HepG2 (cell line): Measurements from ENCODE around the gene SLC35D2. TPM values are rescaled to one million over a fixed set of nuclear protein-coding genes. Genes with fewer than 3 reads are reported as not detected.

Experiments
- ARNTL ChIP-seq: sonication (generic); formaldehyde crosslinking; IDR thresholded peaks from 2 replicates; pipeline ENCODE4 v1.4.0; 2020; ENCODE audit warnings: mild to moderate bottlenecking, missing genetic modification reagents
- ATF7-NPFF ChIP-seq: sonication (generic); formaldehyde crosslinking; IDR thresholded peaks from 2 replicates; pipeline ENCODE4 v1.8.1; 2023; ENCODE audit warnings: mild to moderate bottlenecking, low read depth, missing genetic modification reagents, moderate library complexity
- CBFB ChIP-seq: sonication (generic); formaldehyde crosslinking; IDR thresholded peaks from 2 replicates; pipeline ENCODE4 v1.4.0; 2020; ENCODE audit warnings: missing genetic modification reagents
- CEBPG ChIP-seq: IDR thresholded peaks from 2 replicates; pipeline ENCODE4 v1.6.1; 2016
- HMGA1 ChIP-seq: sonication (generic); formaldehyde crosslinking; conservative IDR thresholded peaks from 2 replicates; pipeline ENCODE4 v1.4.0; 2020; ENCODE audit warnings: missing genetic modification reagents
- IKZF4 ChIP-seq: sonication (generic); formaldehyde crosslinking; IDR thresholded peaks from 2 replicates; pipeline ENCODE4 v1.5.1; 2020; ENCODE audit warnings: borderline replicate concordance, mild to moderate bottlenecking, low read depth, missing genetic modification reagents; ENCODE audit errors: not compliant biosample characterization
- MEF2D ChIP-seq: sonication (generic); formaldehyde crosslinking; IDR thresholded peaks from 2 replicates; pipeline ENCODE4 v1.5.1; 2020; ENCODE audit warnings: mild to moderate bottlenecking, missing genetic modification reagents
- PATZ1 ChIP-seq: sonication (generic); formaldehyde crosslinking; IDR thresholded peaks from 2 replicates; pipeline ENCODE4 v1.4.0; 2020; ENCODE audit warnings: missing genetic modification reagents
- SMAD9 ChIP-seq: sonication (generic); formaldehyde crosslinking; IDR thresholded peaks from 2 replicates; pipeline ENCODE4 v1.5.1; 2020; ENCODE audit warnings: mild to moderate bottlenecking, missing genetic modification reagents
- TAF15 ChIP-seq: fragments of 200-400 bp; formaldehyde crosslinking; IDR thresholded peaks from one replicate; pipeline ENCODE4 v1.6.1; 2018; ENCODE audit warnings: mild to moderate bottlenecking, low read depth, low read length; ENCODE audit not compliant: poor library complexity, severe bottlenecking
- TRIM22 ChIP-seq: fragments of 450-650 bp; IDR thresholded peaks from 2 replicates; pipeline ENCODE4 v1.6.1; 2017
- ZFP36L1 ChIP-seq: sonication (generic); formaldehyde crosslinking; IDR thresholded peaks from 2 replicates; pipeline ENCODE4 v1.8.0; 2022; ENCODE audit warnings: mild to moderate bottlenecking, missing genetic modification reagents, moderate library complexity
- ZFP82 ChIP-seq: sonication (generic); formaldehyde crosslinking; IDR thresholded peaks from 2 replicates; pipeline ENCODE4 v1.5.1; 2020; ENCODE audit warnings: mild to moderate bottlenecking, missing genetic modification reagents, borderline replicate concordance
- ZNF136 ChIP-seq: sonication (generic); formaldehyde crosslinking; IDR thresholded peaks from 2 replicates; pipeline ENCODE4 v1.8.1; 2022; ENCODE audit warnings: low read depth, mild to moderate bottlenecking, moderate library complexity, missing genetic modification reagents
- ZNF20 ChIP-seq: sonication (generic); formaldehyde crosslinking; IDR thresholded peaks from 2 replicates; pipeline ENCODE4 v1.4.0; 2020; ENCODE audit warnings: mild to moderate bottlenecking, moderate library complexity, missing genetic modification reagents
- ZNF30 ChIP-seq: sonication (generic); formaldehyde crosslinking; IDR thresholded peaks from 2 replicates; pipeline ENCODE4 v1.5.0; 2020; ENCODE audit warnings: mild to moderate bottlenecking, missing genetic modification reagents
- ZNF44 ChIP-seq: sonication (generic); formaldehyde crosslinking; IDR thresholded peaks from 2 replicates; pipeline ENCODE4 v1.5.1; 2020; ENCODE audit warnings: mild to moderate bottlenecking, missing genetic modification reagents
- ZNF619 ChIP-seq: sonication (generic); formaldehyde crosslinking; IDR thresholded peaks from 2 replicates; pipeline ENCODE4 v1.4.0; 2020; ENCODE audit warnings: mild to moderate bottlenecking, missing genetic modification reagents
- ZNF761 ChIP-seq: sonication (generic); formaldehyde crosslinking; conservative IDR thresholded peaks from 2 replicates; pipeline ENCODE4 v1.4.0; 2020; ENCODE audit warnings: mild to moderate bottlenecking, missing genetic modification reagents
- polyA plus RNA-seq, 8 experiments: library from polyadenylated mRNA; depleted of rRNA in 3 of 8; stranded (reverse) in 7 of 8; unstranded in 1 of 8; fragments of >200 nt; fragmentation: Illumina TruSeq in 4 of 8; extraction: Trizol in 4 of 8; gene quantifications; 2 replicates each; pipeline versions ENCODE4 v1.2.1 to v1.2.3, GENCODE V29; 2011 to 2016; ENCODE audit warnings: low read depth in 4 of 8, missing spikeins in 1 of 8, mixed read lengths in 1 of 8; ENCODE audit not compliant: insufficient read depth in 1 of 8
- total RNA-seq, 5 experiments: library from RNA; depleted of rRNA; stranded (reverse); fragments of >200 nt; fragmentation: Illumina TruSeq; extraction: Trizol; gene quantifications; 2 replicates each; pipeline ENCODE4 v1.2.3, GENCODE V29; 2016; ENCODE audit warnings: low read depth in 1 of 5
- TF ChIP-seq, protein P1 (sequence below): sonication (generic); formaldehyde crosslinking; IDR thresholded peaks from one replicate; pipeline ENCODE4 v1.5.1; 2020; ENCODE audit warnings: mild to moderate bottlenecking, missing genetic modification reagents; ENCODE audit errors: not compliant biosample characterization

The SLC35D2 gene
- total and polyA plus RNA-seq, 2 of the 13 experiments (the other 11 are each of a cell fraction or from before 2014, with no cell fraction given): 96.2 to 103 TPM

- TF ChIP-seq, protein P1, sequence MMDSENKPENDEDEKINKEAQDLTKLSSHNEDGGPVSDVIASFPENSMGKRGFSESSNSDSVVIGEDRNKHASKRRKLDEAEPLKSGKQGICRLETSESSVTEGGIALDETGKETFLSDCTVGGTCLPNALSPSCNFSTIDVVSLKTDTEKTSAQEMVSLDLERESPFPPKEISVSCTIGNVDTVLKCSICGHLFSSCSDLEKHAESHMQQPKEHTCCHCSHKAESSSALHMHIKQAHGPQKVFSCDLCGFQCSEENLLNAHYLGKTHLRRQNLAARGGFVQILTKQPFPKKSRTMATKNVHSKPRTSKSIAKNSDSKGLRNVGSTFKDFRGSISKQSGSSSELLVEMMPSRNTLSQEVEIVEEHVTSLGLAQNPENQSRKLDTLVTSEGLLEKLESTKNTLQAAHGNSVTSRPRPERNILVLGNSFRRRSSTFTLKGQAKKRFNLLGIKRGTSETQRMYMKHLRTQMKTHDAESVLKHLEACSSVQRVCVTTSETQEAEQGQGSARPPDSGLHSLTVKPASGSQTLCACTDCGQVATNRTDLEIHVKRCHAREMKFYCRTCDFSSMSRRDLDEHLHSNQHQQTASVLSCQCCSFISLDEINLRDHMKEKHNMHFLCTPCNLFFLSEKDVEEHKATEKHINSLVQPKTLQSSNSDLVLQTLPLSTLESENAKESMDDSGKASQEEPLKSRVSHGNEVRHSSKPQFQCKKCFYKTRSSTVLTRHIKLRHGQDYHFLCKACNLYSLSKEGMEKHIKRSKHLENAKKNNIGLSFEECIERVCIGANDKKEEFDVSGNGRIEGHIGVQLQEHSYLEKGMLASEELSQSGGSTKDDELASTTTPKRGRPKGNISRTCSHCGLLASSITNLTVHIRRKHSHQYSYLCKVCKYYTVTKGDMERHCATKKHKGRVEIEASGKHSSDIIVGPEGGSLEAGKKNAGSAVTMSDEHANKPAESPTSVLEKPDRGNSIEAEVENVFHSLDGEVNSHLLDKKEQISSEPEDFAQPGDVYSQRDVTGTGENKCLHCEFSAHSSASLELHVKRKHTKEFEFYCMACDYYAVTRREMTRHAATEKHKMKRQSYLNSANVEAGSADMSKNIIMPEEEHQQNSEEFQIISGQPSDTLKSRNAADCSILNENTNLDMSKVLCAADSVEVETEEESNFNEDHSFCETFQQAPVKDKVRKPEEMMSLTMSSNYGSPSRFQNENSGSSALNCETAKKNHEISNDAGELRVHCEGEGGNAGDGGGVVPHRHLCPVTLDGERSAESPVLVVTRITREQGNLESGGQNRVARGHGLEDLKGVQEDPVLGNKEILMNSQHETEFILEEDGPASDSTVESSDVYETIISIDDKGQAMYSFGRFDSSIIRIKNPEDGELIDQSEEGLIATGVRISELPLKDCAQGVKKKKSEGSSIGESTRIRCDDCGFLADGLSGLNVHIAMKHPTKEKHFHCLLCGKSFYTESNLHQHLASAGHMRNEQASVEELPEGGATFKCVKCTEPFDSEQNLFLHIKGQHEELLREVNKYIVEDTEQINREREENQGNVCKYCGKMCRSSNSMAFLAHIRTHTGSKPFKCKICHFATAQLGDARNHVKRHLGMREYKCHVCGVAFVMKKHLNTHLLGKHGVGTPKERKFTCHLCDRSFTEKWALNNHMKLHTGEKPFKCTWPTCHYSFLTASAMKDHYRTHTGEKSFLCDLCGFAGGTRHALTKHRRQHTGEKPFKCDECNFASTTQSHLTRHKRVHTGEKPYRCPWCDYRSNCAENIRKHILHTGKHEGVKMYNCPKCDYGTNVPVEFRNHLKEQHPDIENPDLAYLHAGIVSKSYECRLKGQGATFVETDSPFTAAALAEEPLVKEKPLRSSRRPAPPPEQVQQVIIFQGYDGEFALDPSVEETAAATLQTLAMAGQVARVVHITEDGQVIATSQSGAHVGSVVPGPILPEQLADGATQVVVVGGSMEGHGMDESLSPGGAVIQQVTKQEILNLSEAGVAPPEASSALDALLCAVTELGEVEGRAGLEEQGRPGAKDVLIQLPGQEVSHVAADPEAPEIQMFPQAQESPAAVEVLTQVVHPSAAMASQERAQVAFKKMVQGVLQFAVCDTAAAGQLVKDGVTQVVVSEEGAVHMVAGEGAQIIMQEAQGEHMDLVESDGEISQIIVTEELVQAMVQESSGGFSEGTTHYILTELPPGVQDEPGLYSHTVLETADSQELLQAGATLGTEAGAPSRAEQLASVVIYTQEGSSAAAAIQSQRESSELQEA: no peak
- peak; percentile 94 for TF ChIP-seq ZNF761 (CRISPR knock-in tag)
- TF ChIP-seq HMGA1: no peak
- peak; percentile 94 for TF ChIP-seq ARNTL (CRISPR knock-in tag)
- TF ChIP-seq CBFB (CRISPR knock-in tag): peak; percentile 73
- TF ChIP-seq TAF15: no peak
- TF ChIP-seq MEF2D: peak; percentile 76; the same call in 1 of the 2 replicates
- no peak for TF ChIP-seq SMAD9 (CRISPR knock-in tag)
- TF ChIP-seq TRIM22: no peak
- peak; percentile 68; the same call in 1 of the 2 replicates for TF ChIP-seq ZFP36L1 (CRISPR knock-in tag)
- peak; percentile 78 for TF ChIP-seq IKZF4 (CRISPR knock-in tag)
- no peak for TF ChIP-seq ZNF30
- TF ChIP-seq ZNF20 (CRISPR knock-in tag): no peak
- peak; percentile 90; the same call in 1 of the 2 replicates for TF ChIP-seq ZNF619 (CRISPR knock-in tag)
- TF ChIP-seq PATZ1 (CRISPR knock-in tag): peak; percentile 100
- TF ChIP-seq ZNF44 (CRISPR knock-in tag): no peak
- TF ChIP-seq CEBPG (CRISPR knock-in tag): no peak
- peak; percentile 81; the same call in 1 of the 2 replicates for TF ChIP-seq ZNF136
- TF ChIP-seq ZFP82 (CRISPR knock-in tag): no peak
- TF ChIP-seq ATF7-NPFF (CRISPR knock-in tag): peak; percentile 74; the same call in 1 of the 2 replicates
Observed at GRCh38 chr9:96417051-96417586, 33.6 kb upstream of the SLC35D2 start (continued).
